ENCODE data around the gene BEND7.
"Not testable (repeated sequence)": the region's sequence is repeated elsewhere in the genome, so short reads cannot be mapped to it uniquely, and the experiment has no call there.

Gene BEND7, protein sequence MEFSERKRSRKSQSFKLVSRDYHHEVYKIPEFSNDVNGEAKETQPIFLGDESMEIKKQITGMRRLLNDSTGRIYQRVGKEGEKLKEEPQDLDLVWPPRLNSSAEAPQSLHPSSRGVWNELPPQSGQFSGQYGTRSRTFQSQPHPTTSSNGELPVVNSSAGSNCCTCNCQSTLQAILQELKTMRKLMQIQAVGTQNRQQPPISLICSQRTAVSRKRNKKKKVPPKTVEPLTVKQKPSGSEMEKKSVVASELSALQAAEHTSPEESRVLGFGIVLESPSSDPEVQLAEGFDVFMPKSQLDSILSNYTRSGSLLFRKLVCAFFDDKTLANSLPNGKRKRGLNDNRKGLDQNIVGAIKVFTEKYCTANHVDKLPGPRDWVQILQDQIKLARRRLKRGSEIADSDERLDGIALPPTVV

DNA sequence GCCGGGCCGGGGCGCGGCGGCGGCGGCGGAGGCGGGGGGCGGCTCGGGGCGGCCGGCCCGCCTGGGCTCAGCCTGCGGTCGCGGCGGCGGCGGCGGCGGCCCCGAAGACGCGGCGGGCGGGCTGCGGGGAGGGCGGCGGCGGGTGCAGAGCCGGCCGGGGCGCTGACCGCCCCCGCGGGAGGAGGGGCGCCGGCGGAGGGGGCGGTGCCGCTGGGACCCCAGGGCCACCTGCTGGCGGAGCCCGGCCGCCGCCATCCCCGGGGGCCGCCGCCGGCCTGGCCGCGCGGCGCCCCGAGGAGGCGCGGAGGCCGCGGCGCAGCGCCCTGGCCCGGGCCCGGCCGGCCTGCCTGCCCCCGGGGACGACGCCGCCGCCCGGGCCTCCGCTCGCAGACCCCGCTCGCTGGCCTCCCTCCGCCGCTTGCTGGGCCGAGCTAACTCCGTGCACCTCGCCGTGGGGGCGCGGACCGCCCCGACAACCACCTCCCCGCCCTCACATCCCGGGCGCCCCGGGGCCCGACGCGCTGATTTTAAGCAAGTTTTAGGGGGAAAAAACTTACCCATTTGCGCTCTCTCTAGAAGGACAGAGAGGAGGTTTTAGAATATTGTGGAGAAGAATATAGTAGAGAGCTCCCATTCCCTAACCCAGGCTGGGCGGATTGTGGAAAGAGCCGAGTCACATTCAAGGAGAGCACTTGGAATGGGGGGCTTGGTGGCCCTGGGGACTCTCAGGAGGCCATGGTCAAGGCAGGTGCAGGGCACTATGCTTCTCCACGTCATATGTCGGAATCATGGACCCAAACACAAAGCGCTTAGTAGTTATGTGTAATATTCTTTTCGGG, at the start of gene BEND7:
Gene BEND7 (minus strand): TSS at position 140 of the 839 bp plus-strand sequence. CDS start 481 bp downstream, outside the sequence.
- no peak for DNase-seq (ENCODE audit: low read depth)

DNA sequence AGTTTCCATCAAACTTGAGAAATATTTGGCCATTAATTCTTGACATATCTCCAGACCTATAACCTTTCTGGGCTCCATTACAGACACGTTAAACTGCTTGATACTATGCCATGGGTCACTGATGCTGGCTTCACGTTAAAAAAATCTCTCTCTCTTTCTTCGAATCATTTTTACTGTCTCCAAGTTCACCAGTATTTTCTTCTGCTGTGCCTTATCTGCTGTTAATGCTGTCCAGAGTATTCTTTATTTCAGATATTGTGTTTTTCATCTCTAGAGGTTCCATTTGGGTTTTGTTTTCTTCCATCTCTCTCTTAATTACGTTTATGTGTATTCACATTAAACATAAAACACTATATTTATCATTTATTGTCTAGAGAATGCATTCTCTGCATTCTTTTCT, 45.1 kb upstream of the BEND7 start:
- no peak for DNase-seq (ENCODE audit: low read depth)

DNA sequence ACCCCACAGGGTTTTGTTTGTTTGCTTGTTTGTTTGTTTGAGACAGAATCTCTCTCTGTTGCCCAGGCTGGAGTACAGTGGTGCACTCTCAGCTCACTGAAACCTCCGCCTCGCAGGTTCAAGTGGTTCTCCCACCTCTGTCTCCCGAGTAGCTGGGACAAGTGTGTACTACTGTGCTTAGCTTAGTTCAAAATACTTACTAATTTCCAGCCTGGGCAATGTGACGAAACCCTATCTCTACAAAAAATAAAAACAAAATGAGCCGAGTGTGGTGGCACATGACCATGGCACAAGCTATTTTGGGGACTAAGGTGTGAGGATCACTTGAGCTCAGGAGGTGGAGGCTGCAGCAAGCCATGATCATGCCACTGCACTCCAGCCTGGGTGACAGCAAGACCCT, 42.7 kb upstream of the BEND7 start:
- DNase-seq (ENCODE audit: low read depth) = no peak

DNA sequence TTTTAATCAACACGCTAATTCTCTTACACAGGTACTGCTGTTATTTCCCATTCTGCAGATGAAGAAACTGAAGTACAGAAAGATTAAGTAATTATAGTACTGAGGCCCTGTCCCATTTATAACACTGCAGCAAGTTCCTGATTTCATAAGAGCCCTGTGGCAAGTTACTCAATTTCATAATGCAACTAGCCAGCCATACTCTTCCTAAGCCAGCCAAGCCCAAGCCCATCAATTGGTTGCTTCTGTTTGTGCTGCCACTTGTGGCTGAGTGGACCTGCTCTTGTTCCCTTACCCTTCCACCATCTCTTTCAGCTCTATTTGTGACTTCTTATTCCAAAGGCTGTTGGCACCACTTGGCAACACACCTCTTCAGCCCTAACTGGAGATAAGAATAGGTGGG, 38.2 kb upstream of the BEND7 start:
- no peak for DNase-seq (ENCODE audit: low read depth)

DNA sequence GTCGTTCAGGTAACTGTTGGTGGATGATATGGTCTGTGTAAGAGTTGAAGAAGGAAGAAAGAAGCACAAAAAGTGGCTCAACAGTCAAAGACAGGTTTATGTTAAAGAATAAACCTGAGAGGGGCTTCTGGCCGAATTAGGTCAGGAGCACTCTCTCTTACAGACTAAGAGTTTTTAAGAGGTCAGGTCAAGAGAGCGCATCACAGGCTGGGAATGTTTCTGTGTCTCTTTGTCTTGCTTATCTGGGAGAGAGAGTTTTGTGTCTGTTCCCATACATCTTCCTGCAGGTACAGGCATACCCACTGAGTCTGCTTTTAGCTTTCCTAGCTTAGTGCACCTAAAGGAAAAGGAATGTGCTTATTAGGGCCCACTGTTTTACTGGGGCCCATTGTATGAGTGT, 35.8 kb upstream of the BEND7 start:
- DNase-seq (ENCODE audit: low read depth) = no peak

DNA sequence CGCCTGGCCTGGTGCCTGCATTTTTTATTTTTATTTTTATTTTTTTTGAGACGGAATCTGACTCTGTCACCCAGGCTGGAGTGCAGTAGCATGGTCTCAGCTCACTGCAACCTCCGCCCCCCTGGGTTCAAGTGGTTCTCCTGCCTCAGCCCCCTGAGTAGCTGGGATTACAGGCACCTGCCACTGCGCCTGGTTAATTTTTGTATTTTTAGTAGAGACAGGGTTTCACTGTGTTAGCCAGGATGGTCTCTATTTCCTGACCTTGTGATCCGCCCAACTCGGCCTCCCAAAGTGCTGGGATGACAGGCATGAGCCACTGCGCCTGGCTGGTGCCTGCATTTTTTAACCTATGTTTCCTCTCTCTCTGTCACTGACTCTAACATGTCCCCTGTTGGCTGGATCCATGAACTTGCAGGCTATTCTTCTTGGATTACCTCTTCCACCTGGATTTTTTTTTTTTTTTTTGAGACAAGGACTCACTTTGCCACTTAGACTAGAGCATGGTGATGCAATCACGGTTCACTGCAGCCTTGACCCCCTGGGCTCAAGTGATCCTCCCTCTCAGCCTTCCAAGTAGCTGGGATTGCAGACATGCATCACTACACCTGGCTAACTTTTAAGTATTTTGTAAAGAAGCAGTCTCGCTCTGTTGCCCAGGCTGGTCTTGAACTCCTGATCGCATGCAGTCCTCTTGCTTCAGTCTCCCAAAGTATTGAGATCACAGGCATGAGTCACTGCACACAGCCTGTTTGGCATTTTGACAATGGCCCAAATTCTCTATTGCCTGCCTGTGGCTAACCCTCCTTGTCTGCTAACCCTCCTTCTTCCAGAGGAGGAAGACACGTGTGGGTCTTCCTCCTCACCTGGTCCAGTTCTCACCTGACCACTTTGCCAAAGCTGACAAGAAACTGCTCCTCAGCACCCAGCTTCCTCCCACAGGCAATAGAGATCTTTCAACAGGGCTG, 34.9 kb upstream of the BEND7 start:
- no peak for DNase-seq (ENCODE audit: low read depth)

DNA sequence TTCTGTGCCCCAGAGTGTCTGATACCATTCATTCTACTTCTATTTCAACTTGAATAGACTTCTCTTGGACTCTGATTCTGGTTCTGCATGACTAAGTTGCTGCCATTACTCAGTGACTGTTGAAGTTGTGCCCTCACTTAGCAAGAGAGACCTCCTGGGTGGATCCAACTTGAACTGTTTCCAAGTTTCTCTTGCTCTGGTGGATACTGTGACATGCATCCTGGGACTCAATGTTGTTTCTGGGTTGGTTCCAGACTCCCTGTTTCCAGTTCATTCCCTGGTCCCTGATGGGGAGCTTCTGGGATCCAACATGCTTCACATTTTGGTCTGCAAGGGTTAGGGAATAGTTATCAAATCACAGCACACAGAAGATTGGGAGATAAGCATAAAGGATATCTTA, 31.8 kb upstream of the BEND7 start:
- DNase-seq (ENCODE audit: low read depth) = no peak

DNA sequence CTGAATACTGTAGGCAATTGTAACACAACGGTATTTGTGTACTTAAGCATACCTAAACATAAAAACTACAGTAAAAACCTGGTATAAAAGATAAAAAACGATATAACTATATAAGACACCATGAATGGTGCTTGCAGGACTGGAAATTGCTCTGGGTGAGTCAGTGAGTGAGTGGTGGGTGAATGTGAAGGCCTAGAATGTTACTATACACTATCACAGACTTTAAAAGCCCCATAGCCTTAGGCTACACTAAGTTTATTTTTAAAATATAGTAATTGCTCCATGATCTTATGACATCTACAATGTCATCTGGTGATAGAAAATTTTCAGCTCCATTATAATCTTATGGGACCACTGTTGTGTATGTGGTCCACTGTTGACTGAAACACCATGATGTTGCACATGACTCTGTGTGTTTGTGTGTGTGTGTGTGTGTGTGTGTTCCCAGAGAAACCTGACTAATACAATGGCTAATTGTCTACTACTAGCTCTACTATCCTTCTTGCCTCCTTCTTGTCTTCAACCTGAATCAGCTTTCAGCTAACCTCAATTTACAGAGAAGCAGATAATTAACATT, 30.4 kb upstream of the BEND7 start:
- no peak for DNase-seq (ENCODE audit: low read depth)

DNA sequence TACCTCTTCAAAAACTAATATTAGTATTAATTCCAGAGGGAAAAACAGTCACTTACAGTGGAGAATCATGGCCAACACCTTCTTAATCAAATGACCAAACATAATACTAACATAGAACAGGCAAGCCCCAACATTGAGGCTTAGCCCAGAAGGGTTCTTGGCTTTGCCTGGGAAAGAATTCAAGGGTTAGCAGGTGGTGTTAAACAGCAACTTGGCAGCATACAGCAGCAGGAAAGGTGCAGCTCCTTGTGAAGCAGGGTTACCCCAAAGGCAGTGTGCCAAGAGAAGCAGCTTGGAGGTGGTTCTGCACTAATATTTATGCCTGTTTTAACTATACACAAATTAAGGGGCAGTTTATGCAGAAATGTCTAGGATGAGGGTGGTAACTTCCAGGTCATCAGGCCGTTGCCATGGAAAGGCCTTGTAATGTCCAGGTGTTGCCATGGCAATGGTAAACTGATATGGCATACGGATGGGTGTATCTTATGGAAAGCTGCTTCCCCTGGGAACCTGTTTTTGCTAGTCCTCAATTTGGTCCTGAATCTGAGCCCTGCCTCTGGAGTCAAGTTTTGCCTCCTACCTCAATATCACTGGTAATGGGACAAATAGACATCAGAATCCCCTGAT, 27.2 kb upstream of the BEND7 start:
- no peak for DNase-seq (ENCODE audit: low read depth)

DNA sequence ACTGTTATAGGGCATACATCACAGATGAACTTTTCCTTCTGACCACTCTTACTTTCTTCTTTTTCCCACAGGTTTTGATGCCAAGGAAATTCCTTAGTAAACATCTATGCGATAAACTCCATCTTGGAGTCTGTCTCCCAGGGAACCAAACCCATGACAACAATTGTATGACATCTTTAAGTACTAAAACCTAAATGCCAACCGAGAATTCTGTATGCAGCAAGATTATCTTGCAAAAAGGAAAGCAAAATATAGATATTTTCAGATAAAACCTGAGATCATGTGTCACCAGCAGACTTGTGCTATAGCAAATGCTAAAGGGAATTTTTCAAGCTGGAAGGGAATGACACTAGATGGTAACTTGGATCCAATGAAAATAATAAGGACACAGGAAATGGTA, 22.0 kb upstream of the BEND7 start:
- DNase-seq (ENCODE audit: low read depth) = no peak

DNA sequence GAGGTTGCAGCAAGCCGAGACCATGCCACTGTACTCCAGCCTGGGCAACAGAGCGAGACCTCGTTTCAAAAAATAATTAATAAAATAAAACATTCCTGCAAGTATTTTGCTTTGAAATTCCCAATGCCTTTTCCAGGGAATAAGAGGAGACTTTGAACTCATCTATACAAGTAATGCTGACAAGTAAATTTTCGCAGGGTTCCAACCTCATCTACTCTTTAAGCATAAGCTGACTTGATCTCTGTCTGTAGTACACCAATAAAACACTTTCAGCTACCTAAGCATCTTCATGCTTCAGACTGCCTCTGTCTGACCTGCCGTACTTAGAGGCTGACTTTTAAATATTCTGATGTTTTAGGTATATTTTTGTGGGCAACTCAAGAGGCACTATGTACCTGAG, 13.7 kb upstream of the BEND7 start:
- DNase-seq (ENCODE audit: low read depth) = no peak

DNA sequence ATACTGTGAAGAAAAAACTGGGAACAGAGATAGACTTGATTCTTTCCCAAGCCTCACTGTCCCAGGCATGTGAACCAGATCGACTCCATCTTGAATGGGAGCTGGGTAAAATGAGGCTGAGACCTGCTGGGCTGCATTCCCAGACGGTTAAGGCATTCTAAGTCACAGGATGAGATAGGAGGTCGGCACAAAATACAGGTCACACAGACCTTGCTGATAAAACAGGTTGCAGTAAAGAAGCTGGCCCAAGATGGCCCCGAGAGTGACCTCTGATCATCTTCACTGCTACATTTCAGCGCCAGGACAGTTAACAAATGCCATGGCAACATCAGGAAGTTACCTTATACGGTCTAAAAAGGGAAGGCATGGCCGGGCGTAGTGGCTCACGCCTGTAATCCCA, 9.2 kb upstream of the BEND7 start:
- not testable (repeated sequence) for DNase-seq (ENCODE audit: low read depth)

DNA sequence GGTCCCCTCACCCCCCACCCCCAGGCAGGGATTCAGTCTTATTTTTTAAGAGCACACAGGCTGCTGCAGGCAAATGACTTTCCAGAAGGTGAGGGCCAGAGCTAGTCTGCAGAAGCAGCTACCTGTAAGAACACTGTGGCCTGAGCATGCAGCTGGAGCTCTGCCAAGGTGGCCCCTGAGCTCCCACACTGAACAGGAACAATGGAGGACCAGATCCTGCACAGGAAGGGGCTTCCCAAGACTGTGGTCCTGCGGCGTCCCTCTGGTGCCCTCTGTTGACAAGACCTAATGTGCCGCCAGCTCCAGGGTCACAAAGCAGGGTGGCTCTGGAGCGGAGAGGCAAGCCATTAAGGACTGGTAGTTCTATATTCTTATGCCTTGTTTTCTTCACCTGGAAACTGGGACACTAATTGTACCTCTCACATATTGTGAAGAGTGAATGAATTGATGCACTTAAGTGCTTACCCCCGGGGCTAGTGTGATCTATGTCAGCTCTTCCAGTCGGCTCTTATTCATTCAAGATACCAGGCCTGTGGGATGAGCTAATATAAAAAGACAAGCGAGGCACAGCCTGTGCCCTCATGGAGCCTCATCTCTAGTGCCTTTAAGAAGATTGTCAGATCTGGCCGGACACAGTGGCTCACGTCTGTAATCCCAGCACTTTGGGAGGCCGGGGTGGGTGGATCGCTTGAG, 8.0 kb upstream of the BEND7 start:
- DNase-seq (ENCODE audit: low read depth) = no peak

DNA sequence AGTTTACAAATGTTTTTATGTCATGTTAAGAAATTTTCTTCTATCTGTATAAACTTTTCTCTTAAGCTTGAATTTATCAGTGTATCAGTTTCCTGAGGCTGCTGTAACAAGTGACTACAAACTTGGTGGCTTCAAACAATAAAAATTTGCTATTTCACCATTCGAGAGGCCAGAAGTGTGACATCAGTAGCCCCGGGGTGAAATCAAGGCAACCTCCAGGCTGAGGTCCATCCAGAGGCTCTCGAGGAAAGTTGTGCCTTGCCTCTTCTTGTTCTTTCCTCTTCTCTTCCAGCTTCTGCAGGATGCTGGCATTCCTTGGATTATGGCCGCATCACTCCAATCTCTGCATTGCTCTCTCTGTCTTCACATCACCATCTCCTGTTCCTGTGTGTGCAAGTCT, 6.5 kb upstream of the BEND7 start:
- DNase-seq (ENCODE audit: low read depth) = no peak

DNA sequence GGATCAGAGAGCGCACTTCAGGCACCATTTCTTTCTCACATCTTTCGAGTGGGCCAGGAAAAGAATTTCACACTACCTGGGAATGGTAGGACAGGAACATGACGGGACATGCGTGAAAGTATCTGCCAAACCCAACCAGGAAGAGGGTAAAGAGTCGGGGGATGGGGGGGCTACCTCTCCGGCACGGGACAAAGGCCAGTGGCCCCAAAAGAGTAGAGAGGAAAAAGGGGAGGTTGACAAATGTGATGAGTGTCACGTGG, 830 bp upstream of the BEND7 start:
- no peak for DNase-seq (ENCODE audit: low read depth)

DNA sequence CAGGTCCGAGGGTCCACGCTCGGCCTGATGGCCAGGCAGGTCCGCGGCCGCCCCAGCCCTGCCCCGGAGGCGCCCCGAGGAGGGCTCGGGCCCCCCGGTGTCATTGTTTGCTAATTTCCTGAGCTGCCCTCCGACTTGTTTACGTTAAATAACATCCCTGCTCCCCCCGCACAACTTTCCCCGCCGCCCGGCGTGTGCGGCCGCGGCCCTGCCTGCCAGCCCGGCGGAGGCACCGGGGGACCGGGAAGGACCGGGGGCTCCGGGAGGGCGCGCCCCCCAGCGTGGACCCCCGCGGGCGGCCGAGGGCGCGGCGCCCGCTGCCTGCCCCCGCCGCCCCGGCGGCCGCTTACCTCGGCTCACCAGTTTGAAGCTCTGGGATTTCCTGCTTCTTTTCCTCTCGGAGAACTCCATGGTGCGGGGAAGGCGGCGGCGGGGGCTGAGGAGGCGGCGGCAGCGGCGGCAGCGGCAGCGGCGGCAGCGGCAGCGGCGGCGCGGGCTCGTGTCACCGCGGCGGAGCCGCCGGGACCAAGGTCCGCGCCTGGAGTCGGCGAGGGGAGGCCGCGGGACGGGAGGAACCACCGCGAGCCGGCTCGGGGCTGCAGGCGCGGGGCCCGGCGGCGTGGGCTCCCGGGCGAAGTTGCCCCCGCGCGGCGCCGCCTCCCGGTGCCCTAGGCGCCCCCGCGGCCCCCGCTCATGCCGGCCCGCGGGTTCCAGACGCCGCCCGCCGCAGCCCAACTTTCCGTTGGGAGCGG, 515 bp downstream of the BEND7 start:
- no peak for DNase-seq (ENCODE audit: low read depth)

DNA sequence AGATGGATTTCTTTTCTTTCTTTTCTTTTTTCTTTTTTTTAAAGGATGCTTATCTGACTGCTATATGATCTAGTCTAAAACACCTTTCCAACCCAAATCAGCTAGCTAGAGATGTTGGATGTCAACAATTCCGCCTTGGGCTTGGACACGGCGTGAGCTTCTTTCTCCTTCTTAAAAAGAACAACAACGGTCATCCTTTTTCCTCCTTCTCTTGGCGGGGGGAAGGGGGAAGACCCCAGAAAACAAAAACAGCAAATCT, 1.0 kb downstream of the BEND7 start:
- DNase-seq (ENCODE audit: low read depth) = no peak

DNA sequence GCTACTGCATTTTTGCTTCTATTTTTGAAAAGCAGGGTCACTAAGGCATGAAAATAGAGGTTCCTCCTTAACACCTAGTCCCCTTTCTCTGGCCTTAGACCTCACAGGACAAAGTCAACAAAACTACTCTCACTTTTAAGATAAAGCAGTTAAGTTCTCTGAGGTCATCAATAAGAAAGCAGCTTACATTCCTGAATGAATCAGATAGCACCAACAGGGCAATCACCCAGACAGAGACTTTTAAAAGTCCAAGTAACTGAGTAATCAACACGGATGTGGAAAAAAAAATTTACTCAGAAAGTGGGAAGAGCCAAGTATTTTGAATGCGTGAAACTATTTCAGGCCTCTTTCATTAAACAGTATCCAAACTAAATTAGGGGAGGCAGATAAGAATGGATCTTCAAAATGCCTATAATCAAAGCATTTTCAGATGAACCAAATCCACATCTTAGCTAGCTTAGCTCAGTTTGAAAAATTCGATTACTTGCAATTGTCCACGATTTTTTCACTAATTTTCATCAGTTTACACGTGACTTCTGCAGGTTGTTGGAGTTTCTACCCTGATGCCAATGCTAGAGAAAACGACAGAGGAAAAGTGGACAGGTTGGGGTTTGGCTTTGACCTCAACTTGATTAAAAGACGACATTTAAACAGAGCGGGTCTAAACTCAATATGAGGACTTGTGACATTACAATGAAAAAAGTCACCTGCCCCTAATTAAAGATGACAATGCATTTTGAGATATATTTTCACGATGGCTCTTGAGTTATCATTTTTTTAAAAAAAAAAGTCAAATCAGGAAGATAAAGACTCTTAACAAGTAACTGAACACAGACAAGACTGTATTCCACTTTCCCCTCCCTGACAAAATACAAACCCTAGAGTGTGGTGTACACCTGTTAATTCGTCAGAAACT, 1.6 kb downstream of the BEND7 start:
- no peak for DNase-seq (ENCODE audit: low read depth)

DNA sequence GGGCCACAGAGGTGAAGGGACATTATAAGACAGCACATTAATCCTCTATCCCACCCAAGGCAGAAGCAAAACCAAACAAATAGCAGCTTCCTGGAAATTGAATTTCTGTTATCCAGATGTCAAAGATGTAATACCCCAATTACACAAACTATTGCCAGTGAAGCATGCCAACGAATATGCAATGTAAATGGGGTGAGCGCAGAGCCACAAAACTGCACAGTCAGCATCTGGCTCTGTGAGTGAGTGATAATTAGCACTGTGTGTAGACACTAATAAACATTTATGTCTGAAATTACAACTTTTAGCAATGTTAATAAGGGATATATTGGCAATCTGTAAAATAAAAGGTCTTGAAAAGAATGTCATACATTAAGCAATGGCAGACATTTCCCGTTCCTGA, 3.2 kb downstream of the BEND7 start:
- DNase-seq (ENCODE audit: low read depth) = no peak

DNA sequence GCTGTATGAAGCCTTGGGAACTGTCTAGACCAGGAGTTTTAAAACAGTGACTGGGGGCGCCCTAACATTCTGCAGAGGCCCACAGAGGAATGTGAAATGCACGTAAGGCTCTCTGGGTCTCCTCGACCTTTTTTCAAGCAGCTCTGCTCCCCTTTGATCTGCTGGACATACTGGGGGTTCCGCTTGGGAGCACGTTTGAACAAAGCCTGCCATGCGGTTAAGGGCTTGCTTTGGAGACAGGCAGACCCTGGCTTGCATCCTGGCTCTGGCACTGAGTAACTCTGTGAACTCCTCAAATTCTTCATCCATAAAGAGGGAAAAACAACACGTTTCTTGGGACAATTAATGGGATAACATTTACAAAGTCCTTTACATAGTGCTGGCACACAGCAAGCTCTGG, 7.8 kb downstream of the BEND7 start:
- no peak for DNase-seq (ENCODE audit: low read depth)
